H1 (cell line): ENCODE data around the gene SLC35A2. TPM values are rescaled to one million over a fixed set of nuclear protein-coding genes. Genes with fewer than 3 reads are reported as not detected.

Experiments used
- CTCF ChIA-PET: fragments of 300-600 bp; sonication (Branson Sonifier 250); formaldehyde crosslinking; loops from one replicate; lab custom pipeline; 2021; ENCODE audit not compliant: partially characterized antibody; lab: Charles Lee
- POLR2A ChIA-PET: fragments of 300-600 bp; sonication (Branson Sonifier 250); formaldehyde crosslinking; loops from one replicate; lab custom pipeline; 2021; ENCODE audit warnings: inconsistent platforms; ENCODE audit not compliant: partially characterized antibody; lab: Charles Lee
- DNase-seq, 2 experiments: peaks; one replicate each; pipeline versions ENCODE4 v3.0.0 to v3.0.0-alpha.2; 2010 to 2022; ENCODE audit warnings: low spot score in 2 of 2, low read depth in 1 of 2, mixed read lengths in 1 of 2
- FAIRE-seq: peaks from 2 replicates; lab custom pipeline; 2011; peaks lifted over from hg19 to GRCh38; lab: Jason Lieb, UNC
- H2AFZ ChIP-seq: 2 replicates; pipeline ENCODE4 v1.8.1; 2012; ENCODE audit warnings: low read length, inconsistent platforms
- H2AK5ac ChIP-seq: 2 replicates; pipeline ENCODE4 v1.6.1; 2013; ENCODE audit warnings: low read depth, low read length
- H2BK120ac ChIP-seq: replicated peaks from 2 replicates; pipeline ENCODE3; 2013; ENCODE audit warnings: low read depth, low read length, inconsistent platforms
- H2BK12ac ChIP-seq: 2 replicates; pipeline ENCODE4 v1.6.1; 2013; ENCODE audit warnings: low read depth, low read length
- H2BK15ac ChIP-seq: 2 replicates; pipeline ENCODE4 v1.6.1; 2013; ENCODE audit warnings: low read length
- H2BK20ac ChIP-seq: 2 replicates; pipeline ENCODE4 v1.6.1; 2013; ENCODE audit warnings: low read length
- H2BK5ac ChIP-seq: 2 replicates; pipeline ENCODE4 v1.6.1; 2013; ENCODE audit warnings: low read depth, low read length
- H3K14ac ChIP-seq: 2 replicates; pipeline ENCODE4 v1.6.1; 2013; ENCODE audit warnings: inconsistent platforms; ENCODE audit not compliant: insufficient read length
- H3K18ac ChIP-seq: 2 replicates; pipeline ENCODE4 v1.6.1; 2013; ENCODE audit warnings: low read length; ENCODE audit errors: extremely low read depth
- H3K23ac ChIP-seq: 2 replicates; pipeline ENCODE4 v1.6.1; 2013; ENCODE audit warnings: inconsistent platforms; ENCODE audit not compliant: insufficient read length
- H3K23me2 ChIP-seq: 2 replicates; pipeline ENCODE4 v1.6.1; 2013; ENCODE audit warnings: low read depth, low read length
- H3K27ac ChIP-seq: 2 replicates; pipeline ENCODE4 v1.6.1; 2011; ENCODE audit warnings: low read depth, low read length, inconsistent platforms
- H3K27me3 ChIP-seq, 4 experiments: replicated peaks in 1 of 4; 1 replicate in 1 of 4; 2 replicates in 3 of 4; pipeline versions ENCODE4 v1.6.1 to v1.8.1; 2011 to 2013; ENCODE audit warnings: low read length in 3 of 4, mild to moderate bottlenecking in 3 of 4, inconsistent platforms in 2 of 4, mixed read lengths in 2 of 4, moderate library complexity in 1 of 4; ENCODE audit not compliant: control insufficient read depth in 3 of 4, insufficient read depth in 3 of 4; ENCODE audit errors: extremely low read depth in 1 of 4
- H3K36me3 ChIP-seq, 4 experiments: 2 replicates each; pipeline versions ENCODE4 v1.6.1 to v1.8.1; 2011 to 2013; ENCODE audit warnings: mild to moderate bottlenecking in 4 of 4, low read length in 3 of 4, moderate library complexity in 2 of 4, control low read depth in 1 of 4, inconsistent platforms in 1 of 4; ENCODE audit not compliant: insufficient read depth in 4 of 4, control insufficient read depth in 2 of 4
- H3K4ac ChIP-seq: replicated peaks from 2 replicates; pipeline ENCODE3; 2013; ENCODE audit warnings: low read length, low read depth, mixed read lengths, inconsistent platforms; ENCODE audit not compliant: insufficient read length
- H3K4me1 ChIP-seq, 4 experiments: replicated peaks in 1 of 4; 1 replicate in 1 of 4; 2 replicates in 3 of 4; pipeline versions ENCODE4 v1.6.1 to v1.8.1; 2011 to 2013; ENCODE audit warnings: low read length in 3 of 4, inconsistent platforms in 2 of 4, mixed read lengths in 1 of 4; ENCODE audit not compliant: insufficient read depth in 4 of 4, control insufficient read depth in 3 of 4
- H3K4me2 ChIP-seq, 2 experiments: 2 replicates each; pipeline versions ENCODE4 v1.6.1 to v1.8.1; 2011 to 2013; ENCODE audit warnings: low read depth in 2 of 2, low read length in 2 of 2, control low read depth in 1 of 2, inconsistent platforms in 1 of 2, mild to moderate bottlenecking in 1 of 2; ENCODE audit not compliant: insufficient read depth in 1 of 2
- H3K4me3 ChIP-seq, 4 experiments: fragments of 200-600, 300-600 bp in 1 of 4; sonication (generic), shearing (Covaris generic), sonication (Bioruptor Twin) in 1 of 4; 2 replicates each; pipeline versions ENCODE4 v1.5.1 to v1.8.1; 2011 to 2016; ENCODE audit warnings: low read length in 4 of 4, low read depth in 3 of 4, control low read depth in 2 of 4, inconsistent platforms in 2 of 4, mild to moderate bottlenecking in 2 of 4, mixed read lengths in 1 of 4, moderate library complexity in 1 of 4; ENCODE audit not compliant: insufficient read depth in 2 of 4; ENCODE audit errors: extremely low read depth in 1 of 4
- H3K56ac ChIP-seq: replicated peaks from 2 replicates; pipeline ENCODE3; 2013; ENCODE audit warnings: low read depth, mild to moderate bottlenecking, mixed read lengths, low read length, inconsistent platforms; ENCODE audit not compliant: insufficient read length
- H3K79me1 ChIP-seq: 2 replicates; pipeline ENCODE4 v1.6.1; 2013; ENCODE audit warnings: low read depth, low read length, control low read depth
- H3K79me2 ChIP-seq, 2 experiments: 2 replicates each; pipeline versions ENCODE4 v1.6.1 to v1.8.1; 2012 to 2013; ENCODE audit warnings: low read length in 2 of 2, mild to moderate bottlenecking in 2 of 2, inconsistent platforms in 1 of 2; ENCODE audit not compliant: insufficient read depth in 2 of 2, control insufficient read depth in 1 of 2
- H3K9ac ChIP-seq, 4 experiments: replicated peaks in 1 of 4; 1 replicate in 1 of 4; 2 replicates in 3 of 4; pipeline versions ENCODE4 v1.6.1 to v1.8.1; 2011 to 2013; ENCODE audit warnings: low read depth in 3 of 4, low read length in 3 of 4, control low read depth in 2 of 4, mild to moderate bottlenecking in 2 of 4, moderate library complexity in 2 of 4, inconsistent platforms in 1 of 4; ENCODE audit errors: extremely low read depth in 1 of 4
- H3K9me3 ChIP-seq, 2 experiments: 2 replicates each; pipeline versions ENCODE4 v1.6.1 to v1.8.1; 2012 to 2013; ENCODE audit warnings: mild to moderate bottlenecking in 2 of 2, moderate library complexity in 2 of 2, control low read depth in 1 of 2, inconsistent platforms in 1 of 2, low read depth in 1 of 2, low read length in 1 of 2, mixed read lengths in 1 of 2; ENCODE audit not compliant: insufficient read depth in 2 of 2
- H4K20me1 ChIP-seq, 2 experiments: replicated peaks in 1 of 2; 2 replicates each; pipeline versions ENCODE3 to v1.8.1; 2011 to 2013; ENCODE audit warnings: inconsistent platforms in 2 of 2, low read length in 2 of 2, mild to moderate bottlenecking in 1 of 2; ENCODE audit not compliant: insufficient read depth in 2 of 2, control insufficient read depth in 1 of 2
- H4K5ac ChIP-seq: 2 replicates; pipeline ENCODE4 v1.6.1; 2013; ENCODE audit warnings: low read length, low read depth, mixed read lengths, inconsistent platforms; ENCODE audit not compliant: insufficient read length
- H4K8ac ChIP-seq: 2 replicates; pipeline ENCODE4 v1.8.0; 2013; ENCODE audit warnings: mild to moderate bottlenecking, moderate library complexity, low read length, inconsistent platforms; ENCODE audit not compliant: insufficient read depth; ENCODE audit errors: extremely low read depth
- H4K91ac ChIP-seq: replicated peaks from 2 replicates; pipeline ENCODE3; 2013; ENCODE audit warnings: low read length, mixed read lengths, inconsistent platforms; ENCODE audit not compliant: insufficient read length
- ASH2L ChIP-seq: fragments of 200-600, 300-600 bp; sonication (generic); IDR thresholded peaks from one replicate; pipeline ENCODE4 v1.7.1; 2017; ENCODE audit warnings: low read length
- RNF2 ChIP-seq: fragments of 200-900, 300-1000 bp; sonication (generic); IDR thresholded peaks from 2 replicates; pipeline ENCODE4 v1.7.1; 2016; ENCODE audit warnings: borderline replicate concordance, low read depth, mild to moderate bottlenecking, antibody characterized with exemption, low read length; ENCODE audit not compliant: poor library complexity, severe bottlenecking; ENCODE audit errors: missing control alignments
- TAF1 ChIP-seq: IDR thresholded peaks from 2 replicates; pipeline ENCODE4 v1.6.1; 2011; ENCODE audit warnings: mild to moderate bottlenecking, low read depth, low read length
- YY1 ChIP-seq: IDR thresholded peaks from 2 replicates; pipeline ENCODE4 v1.6.1; 2011; ENCODE audit warnings: low read depth, mild to moderate bottlenecking, low read length
- WGBS, 2 experiments: shearing (Covaris generic) in 1 of 2; methylation state at CpG; one replicate each; pipeline versions ENCODE4 v1.1.6 to v1.1.7; 2013 to 2015; ENCODE audit warnings: low lambda C conversion rate in 2 of 2, mixed read lengths in 2 of 2, inconsistent platforms in 1 of 2, low coverage in 1 of 2, missing lambda C conversion rate in 1 of 2; ENCODE audit not compliant: insufficient replicate concordance in 2 of 2, insufficient coverage in 1 of 2, insufficient read length in 1 of 2; ENCODE audit errors: extremely low coverage in 1 of 2, missing lambda C conversion rate in 1 of 2; 5-methylcytosine and 5-hydroxymethylcytosine counted together
- polyA plus RNA-seq, 7 experiments: library from polyadenylated mRNA; depleted of rRNA in 3 of 7; stranded (reverse) in 5 of 7; unstranded in 2 of 7; fragments of >200 nt in 5 of 7; fragments of 200-250 nt in 2 of 7; gene quantifications; 1 replicate in 5 of 7; 2 replicates in 1 of 7; 4 replicates in 1 of 7; pipeline versions ENCODE4 v1.2.1 to v1.2.3, GENCODE V29; 2011 to 2013; ENCODE audit warnings: missing spikeins in 2 of 7, mixed read lengths in 2 of 7
- total RNA-seq: library from RNA; stranded (reverse); fragmentation: NEBNext Ultra II Directional; extraction: Animal tissue kit (Norgen Biotek cat#: 25700); gene quantifications from 2 replicates; pipeline ENCODE4 v1.2.1, GENCODE V29; 2021

The SLC35A2 gene
- total and polyA plus RNA-seq, 2 of the 8 experiments (the other 6 are each of a cell fraction or from before 2014, with no cell fraction given): 21.4 to 48.3 TPM

DNA sequence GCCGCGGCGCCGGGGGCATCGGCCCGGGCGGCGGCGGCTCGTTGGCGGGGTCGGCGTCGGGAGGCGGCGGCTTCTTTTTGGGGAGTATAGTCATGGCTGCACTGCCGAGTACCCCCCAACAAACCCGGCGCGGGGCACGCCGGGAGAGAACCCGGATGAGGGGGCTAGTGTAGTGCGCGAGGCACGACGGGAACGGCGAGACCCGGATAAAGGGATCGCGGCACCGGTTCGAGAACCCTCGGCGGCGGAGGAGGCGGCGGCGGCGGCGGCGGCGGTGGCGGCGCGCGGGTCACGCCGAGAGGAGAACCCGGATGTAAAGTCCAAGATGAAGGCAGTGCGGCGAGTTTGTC lies 46.0 kb upstream of the SLC35A2 start, which contains the start of gene OTUD5:
Gene OTUD5 (minus strand): TSS at position 131 of the 350 bp plus-strand sequence. CDS start 37 bp downstream, at position 94.
- no peaks in the 10 kb centered on the region for H3K9me3 ChIP-seq
- DNase-seq: peak in 1 of 2 experiments; percentile 76

More for the DNA sequence above, 46.0 kb upstream of the SLC35A2 start, which contains the start of gene OTUD5:
- Histone ChIP-seq H3K14ac (no peak within 1 kb of the TSS), H2BK15ac (no peak within 1 kb of the TSS), H3K9ac (peak within 1 kb of the TSS; percentile 82 to 97 (median 94)), H3K23me2 (peaks cover 4% of the 10 kb centered on the region; the same call in 1 of the 2 replicates), H3K4me2 (peak within 1 kb of the TSS; percentile 72 to 90), H2AK5ac (no peak within 1 kb of the TSS), H3K56ac (no peak within 1 kb of the TSS), H2AFZ (peak within 1 kb of the TSS; percentile 98), H2BK120ac (no peak within 1 kb of the TSS), H4K91ac (no peak within 1 kb of the TSS), H3K79me2 (peaks cover 16 to 46% of the 10 kb centered on the region in 2 experiments; a peak in 3 of 4 replicates), H3K18ac (no peak within 1 kb of the TSS; the same call in none of the 2 replicates), H3K4me3 (peak within 1 kb of the TSS; percentile 80 to 94 (median 91)), H3K36me3 (peaks cover 0 to 13% (median 6%) of the 10 kb centered on the region in 4 experiments; a peak in 6 of 8 replicates), H3K4ac (no peak within 1 kb of the TSS), H4K20me1 (peaks cover 0 to 2% of the 10 kb centered on the region in 2 experiments), H3K27me3 (no peaks in the 10 kb centered on the region), H2BK5ac (peak within 1 kb of the TSS; percentile 96; the same call in 1 of the 2 replicates), H3K79me1 (peaks cover 7% of the 10 kb centered on the region; the same call in 1 of the 2 replicates), H3K23ac (no peak within 1 kb of the TSS), H3K27ac (peak within 1 kb of the TSS; percentile 97), H3K4me1 (peaks cover 0 to 7% (median 2%) of the 10 kb centered on the region in 4 experiments; a peak in 4 of 7 replicates), H4K5ac (peak within 1 kb of the TSS; percentile 87), H4K8ac (peak within 1 kb of the TSS; percentile 95), H2BK12ac (peak within 1 kb of the TSS; percentile 92; the same call in 1 of the 2 replicates), H2BK20ac (no peak within 1 kb of the TSS)
- TF ChIP-seq RNF2 (no peak), ASH2L (peak; percentile 30), YY1 (0 out of 2 replicates have a peak, but pooled peaks have one; percentile 17), TAF1 (peak; percentile 59; the same call in 1 of the 2 replicates)
- CTCF ChIA-PET: interaction anchor here (2.0 kb wide), 1 partner anchor 9 kb away, joined by 4 read pairs; no protein-coding TSS in a partner anchor
- POLR2A ChIA-PET: interaction anchor here (0.7 to 6.7 kb wide), 9 partner anchors 11 to 87 kb away, joined by 3 to 70 read pairs (median 8); partner anchors contain the start of genes KCND1, PQBP1, SLC35A2 and TIMM17B
- WGBS, 2 experiments: no CpG with 5 or more reads among the region's 53 CpGs
- FAIRE-seq: no peak
